B cell (primary cell): ENCODE data around the gene DBR1.

Experiments used
- CTCF ChIP-seq: fragments of 200-600 bp; IDR thresholded peaks from one replicate; pipeline ENCODE4 v1.8.0; 2022; ENCODE audit warnings: antibody characterized with exemption, mild to moderate bottlenecking
- EZH2 ChIP-seq: IDR thresholded peaks from 2 replicates; pipeline ENCODE4 v1.6.1; 2012; ENCODE audit warnings: borderline replicate concordance, low read depth, mild to moderate bottlenecking, moderate library complexity, low read length; ENCODE audit not compliant: insufficient read depth, poor library complexity, severe bottlenecking

- no peak for TF ChIP-seq CTCF
- TF ChIP-seq EZH2, result no peak
These were observed 36.9 kb downstream of the DBR1 start for GRCh38 chr3:138137861-138138260.
